HepG2 (cell line): Measurements from ENCODE around the gene GPBP1. TPM values are rescaled to one million over a fixed set of nuclear protein-coding genes. Genes with fewer than 3 reads are reported as not detected.

Experiments used
- ATAC-seq: fragments of 200-7000 bp; cut with Tn5 transposase; 3 replicates; pipeline ENCODE4 v1.9.1; 2020; ENCODE audit warnings: mild to moderate bottlenecking, moderate library complexity
- BruUV-seq: library from RNA; stranded (reverse); fragments of 400-500 nt; replicated peaks from 2 replicates; lab custom pipeline; 2021; lab: Mats Ljungman, UMichigan
- CTCF ChIA-PET: fragments of 300-600 bp; formaldehyde crosslinking; extraction: SDS; loops from one replicate; lab custom pipeline; 2021; ENCODE audit warnings: low total read pairs, inconsistent platforms, low intra/inter-chr PET ratio; lab: Yijun Ruan, JAX
- POLR2A ChIA-PET: fragments of 350-600 bp; sonication (Branson Sonifier 250); formaldehyde crosslinking; loops from one replicate; lab custom pipeline; 2020; ENCODE audit warnings: antibody characterized with exemption, inconsistent platforms; lab: Yijun Ruan, JAX
- DNase-seq: peaks from one replicate; pipeline ENCODE4 v3.0.0-alpha.2; 2015; ENCODE audit warnings: low spot score
- FAIRE-seq: peaks from 3 replicates; lab custom pipeline; 2011; peaks lifted over from hg19 to GRCh38; lab: Jason Lieb, UNC
- H2AFZ ChIP-seq: one replicate; pipeline ENCODE4 v1.6.1; 2011; ENCODE audit warnings: low read length, inconsistent platforms
- H3K27ac ChIP-seq: fragments of 300-600 bp; 3 replicates; pipeline ENCODE4 v1.8.0; 2011; ENCODE audit warnings: mixed run types, mild to moderate bottlenecking, mixed read lengths, low read length, inconsistent platforms; ENCODE audit not compliant: insufficient read depth; ENCODE audit errors: extremely low read length
- H3K27me3 ChIP-seq, 2 experiments: fragments of 200-600 bp in 1 of 2; 2 replicates in 1 of 2; 3 replicates in 1 of 2; pipeline versions ENCODE4 v1.6.0 to v1.8.0; 2011; ENCODE audit warnings: low read length in 2 of 2, mild to moderate bottlenecking in 2 of 2, moderate library complexity in 2 of 2, inconsistent platforms in 1 of 2; ENCODE audit not compliant: insufficient read depth in 2 of 2, control insufficient read depth in 1 of 2
- H3K36me3 ChIP-seq, 2 experiments: fragments of 200-600 bp in 1 of 2; replicated peaks in 1 of 2; 2 replicates in 1 of 2; 3 replicates in 1 of 2; pipeline versions ENCODE4 v1.5.1 to v1.8.0; 2011; ENCODE audit warnings: low read length in 2 of 2, inconsistent platforms in 1 of 2; ENCODE audit not compliant: insufficient read depth in 2 of 2, control insufficient read depth in 1 of 2
- H3K4me1 ChIP-seq: 2 replicates; pipeline ENCODE4 v1.5.1; 2012; ENCODE audit warnings: low read length, inconsistent platforms; ENCODE audit not compliant: insufficient read depth
- H3K4me2 ChIP-seq: 2 replicates; pipeline ENCODE4 v1.6.0; 2011; ENCODE audit warnings: low read depth, low read length, inconsistent platforms
- H3K4me3 ChIP-seq, 3 experiments: fragments of 200-600 bp in 1 of 3; sonication (generic), shearing (Covaris generic) in 1 of 3; replicated peaks in 1 of 3; 2 replicates each; pipeline ENCODE4 v1.5.1; 2011 to 2016; ENCODE audit warnings: low read length in 3 of 3, inconsistent platforms in 2 of 3, low read depth in 2 of 3, mild to moderate bottlenecking in 2 of 3, control low read depth in 1 of 3, mixed read lengths in 1 of 3; ENCODE audit not compliant: insufficient read depth in 1 of 3
- H3K79me2 ChIP-seq: one replicate; pipeline ENCODE4 v1.6.1; 2011; ENCODE audit warnings: low read length, inconsistent platforms; ENCODE audit not compliant: insufficient read depth
- H3K9ac ChIP-seq: 2 replicates; pipeline ENCODE4 v1.6.0; 2011; ENCODE audit warnings: mild to moderate bottlenecking, low read depth, low read length, inconsistent platforms; ENCODE audit not compliant: insufficient read depth
- H3K9me3 ChIP-seq: 2 replicates; pipeline ENCODE4 v1.5.1; 2012; ENCODE audit warnings: mild to moderate bottlenecking, low read length
- H4K20me1 ChIP-seq: 2 replicates; pipeline ENCODE4 v1.6.0; 2011; ENCODE audit warnings: inconsistent platforms, mild to moderate bottlenecking, low read length, moderate library complexity; ENCODE audit not compliant: insufficient read depth
- DRAP1 ChIP-seq: IDR thresholded peaks from 2 replicates; pipeline ENCODE4 v1.6.1; 2016; ENCODE audit warnings: missing genetic modification reagents, missing compliant biosample characterization
- FOXP1 ChIP-seq, 2 experiments: fragments of 450-650 bp in 1 of 2; IDR thresholded peaks; 2 replicates each; pipeline ENCODE4 v1.6.1; 2017 to 2018; ENCODE audit warnings: antibody characterized with exemption in 1 of 2
- MED1 ChIP-seq: sonication (generic); formaldehyde crosslinking; IDR thresholded peaks from 2 replicates; pipeline ENCODE4 v1.4.0; 2020; ENCODE audit warnings: missing genetic modification reagents
- NR2F6 ChIP-seq, 2 experiments: IDR thresholded peaks; 2 replicates each; pipeline ENCODE4 v1.6.1; 2016; ENCODE audit warnings: antibody characterized with exemption in 1 of 2, mild to moderate bottlenecking in 1 of 2
- RARA ChIP-seq: IDR thresholded peaks from 2 replicates; pipeline ENCODE4 v1.6.1; 2016; ENCODE audit warnings: missing genetic modification reagents, missing compliant biosample characterization
- SAP130 ChIP-seq: IDR thresholded peaks from 2 replicates; pipeline ENCODE4 v1.6.1; 2016; ENCODE audit warnings: low read depth
- ZMYM3 ChIP-seq: sonication (generic); formaldehyde crosslinking; IDR thresholded peaks from 2 replicates; pipeline ENCODE4 v1.5.1; 2020; ENCODE audit warnings: mild to moderate bottlenecking, missing genetic modification reagents
- ZNF18 ChIP-seq: sonication (generic); formaldehyde crosslinking; IDR thresholded peaks from 2 replicates; pipeline ENCODE4 v1.8.0; 2022; ENCODE audit warnings: mild to moderate bottlenecking, missing genetic modification reagents; ENCODE audit not compliant: insufficient replicate concordance
- ZNF512 ChIP-seq: sonication (generic); formaldehyde crosslinking; IDR thresholded peaks from 2 replicates; pipeline ENCODE4 v1.4.0; 2020; ENCODE audit warnings: mild to moderate bottlenecking, missing genetic modification reagents
- WGBS: methylation state at CpG from one replicate; pipeline ENCODE4 v1.1.6; 2017; ENCODE audit warnings: low lambda C conversion rate; 5-methylcytosine and 5-hydroxymethylcytosine counted together
- in situ Hi-C: cut with HindIII; loops from 2 replicates; pipeline ENCODE4 v1.10.0; 2017; ENCODE audit warnings: low pct_unique_long_range_greater_than_20kb; ENCODE audit not compliant: extremely low pct_ligation_motif_present
- intact Hi-C: fragments of 100-400 bp; cut with micrococcal nuclease; formaldehyde crosslinking; loops from one replicate; pipeline ENCODE4 v1.10.0; 2022; ENCODE audit not compliant: unreplicated experiment
- polyA plus RNA-seq, 8 experiments: library from polyadenylated mRNA; depleted of rRNA in 3 of 8; stranded (reverse) in 7 of 8; unstranded in 1 of 8; fragments of >200 nt; fragmentation: Illumina TruSeq in 4 of 8; extraction: Trizol in 4 of 8; gene quantifications; 2 replicates each; pipeline versions ENCODE4 v1.2.1 to v1.2.3, GENCODE V29; 2011 to 2016; ENCODE audit warnings: low read depth in 4 of 8, missing spikeins in 1 of 8, mixed read lengths in 1 of 8; ENCODE audit not compliant: insufficient read depth in 1 of 8
- total RNA-seq, 5 experiments: library from RNA; depleted of rRNA; stranded (reverse); fragments of >200 nt; fragmentation: Illumina TruSeq; extraction: Trizol; gene quantifications; 2 replicates each; pipeline ENCODE4 v1.2.3, GENCODE V29; 2016; ENCODE audit warnings: low read depth in 1 of 5
- TF ChIP-seq, protein P1 (sequence below): sonication (generic); formaldehyde crosslinking; conservative IDR thresholded peaks from 2 replicates; pipeline ENCODE4 v1.4.0; 2020; ENCODE audit warnings: missing genetic modification reagents
- TF ChIP-seq, protein P2 (sequence below): sonication (generic); formaldehyde crosslinking; IDR thresholded peaks from 2 replicates; pipeline ENCODE4 v1.5.1; 2020; ENCODE audit warnings: mild to moderate bottlenecking, missing genetic modification reagents, borderline replicate concordance

Gene GPBP1
- total and polyA plus RNA-seq, 2 of the 13 experiments (the other 11 are each of a cell fraction or from before 2014, with no cell fraction given): 27.1 to 72.2 TPM

DNA sequence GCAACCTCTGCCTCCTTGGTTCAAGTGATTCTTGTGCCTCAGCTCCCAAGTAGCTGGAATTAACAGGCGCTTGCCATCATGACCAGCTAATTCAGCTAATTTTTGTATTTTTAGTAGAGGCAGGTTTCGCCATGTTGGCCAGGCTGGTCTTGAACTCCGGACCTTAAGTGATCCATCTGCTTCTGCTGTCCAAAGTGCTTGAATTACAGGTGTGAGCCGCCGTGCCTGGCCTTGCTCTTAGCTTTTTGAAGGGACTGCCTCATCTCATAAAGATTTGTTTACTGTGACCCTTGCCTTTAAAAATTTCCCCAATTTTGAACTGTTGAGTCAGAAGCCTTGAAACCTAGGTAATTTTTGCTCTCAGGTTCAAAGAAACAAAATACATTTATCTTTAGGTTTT lies 17.3 kb downstream of the GPBP1 start:
- peaks cover 83% of the 10 kb centered on the region for H4K20me1 ChIP-seq
- in situ Hi-C loops: no loop called here
- BruUV-seq: no TSS peak
- ChIA-PET CTCF (interaction anchor here (0.7 kb wide), 1 partner anchor 28 kb away, joined by 3 read pairs; no protein-coding TSS in a partner anchor), POLR2A (interaction anchor here (1.7 kb wide), 1 partner anchor 12 kb away, joined by 3 read pairs; no protein-coding TSS in a partner anchor)
- no peaks in the 10 kb centered on the region for H3K9me3 ChIP-seq
- H3K4me1 ChIP-seq: peaks cover 58% of the 10 kb centered on the region
- intact Hi-C loops: no loop called here
- FAIRE-seq (no peak), DNase-seq (no peak), ATAC-seq (peak; percentile 65)
- peaks cover 0 to 9% of the 10 kb centered on the region in 2 experiments; a peak in 3 of 5 replicates for H3K36me3 ChIP-seq
- H3K4me3 ChIP-seq: no peak overlapping the region
- H3K79me2 ChIP-seq: peaks cover 100% of the 10 kb centered on the region
- WGBS: 69% methylated on average over 5 of the region's 5 CpGs
- no peak overlapping the region for H3K9ac ChIP-seq
- H2AFZ ChIP-seq: no peak overlapping the region
- H3K27ac ChIP-seq: peak overlapping the region; percentile 42
- no peaks in the 10 kb centered on the region for H3K27me3 ChIP-seq
- 0 out of 2 replicates have a peak overlapping the region, but pooled peaks have one; percentile 10 for H3K4me2 ChIP-seq
- TF ChIP-seq RARA (CRISPR knock-in tag): peak; percentile 33; the same call in 1 of the 2 replicates
- TF ChIP-seq SAP130 (CRISPR knock-in tag): peak; percentile 33
- TF ChIP-seq ZMYM3 (CRISPR knock-in tag): 0 out of 2 replicates have a peak, but pooled peaks have one; percentile 32
- TF ChIP-seq, protein P1, sequence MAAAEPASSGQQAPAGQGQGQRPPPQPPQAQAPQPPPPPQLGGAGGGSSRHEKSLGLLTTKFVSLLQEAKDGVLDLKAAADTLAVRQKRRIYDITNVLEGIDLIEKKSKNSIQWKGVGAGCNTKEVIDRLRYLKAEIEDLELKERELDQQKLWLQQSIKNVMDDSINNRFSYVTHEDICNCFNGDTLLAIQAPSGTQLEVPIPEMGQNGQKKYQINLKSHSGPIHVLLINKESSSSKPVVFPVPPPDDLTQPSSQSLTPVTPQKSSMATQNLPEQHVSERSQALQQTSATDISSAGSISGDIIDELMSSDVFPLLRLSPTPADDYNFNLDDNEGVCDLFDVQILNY (CRISPR knock-in tag): no peak
- TF ChIP-seq FOXP1 (IDR thresholded peaks at IDR 0.05): no peak
- TF ChIP-seq FOXP1 (CRISPR knock-in tag; IDR thresholded peaks at IDR 0.05): 0 out of 2 replicates have a peak, but pooled peaks have one; percentile 13
- TF ChIP-seq, protein P2, sequence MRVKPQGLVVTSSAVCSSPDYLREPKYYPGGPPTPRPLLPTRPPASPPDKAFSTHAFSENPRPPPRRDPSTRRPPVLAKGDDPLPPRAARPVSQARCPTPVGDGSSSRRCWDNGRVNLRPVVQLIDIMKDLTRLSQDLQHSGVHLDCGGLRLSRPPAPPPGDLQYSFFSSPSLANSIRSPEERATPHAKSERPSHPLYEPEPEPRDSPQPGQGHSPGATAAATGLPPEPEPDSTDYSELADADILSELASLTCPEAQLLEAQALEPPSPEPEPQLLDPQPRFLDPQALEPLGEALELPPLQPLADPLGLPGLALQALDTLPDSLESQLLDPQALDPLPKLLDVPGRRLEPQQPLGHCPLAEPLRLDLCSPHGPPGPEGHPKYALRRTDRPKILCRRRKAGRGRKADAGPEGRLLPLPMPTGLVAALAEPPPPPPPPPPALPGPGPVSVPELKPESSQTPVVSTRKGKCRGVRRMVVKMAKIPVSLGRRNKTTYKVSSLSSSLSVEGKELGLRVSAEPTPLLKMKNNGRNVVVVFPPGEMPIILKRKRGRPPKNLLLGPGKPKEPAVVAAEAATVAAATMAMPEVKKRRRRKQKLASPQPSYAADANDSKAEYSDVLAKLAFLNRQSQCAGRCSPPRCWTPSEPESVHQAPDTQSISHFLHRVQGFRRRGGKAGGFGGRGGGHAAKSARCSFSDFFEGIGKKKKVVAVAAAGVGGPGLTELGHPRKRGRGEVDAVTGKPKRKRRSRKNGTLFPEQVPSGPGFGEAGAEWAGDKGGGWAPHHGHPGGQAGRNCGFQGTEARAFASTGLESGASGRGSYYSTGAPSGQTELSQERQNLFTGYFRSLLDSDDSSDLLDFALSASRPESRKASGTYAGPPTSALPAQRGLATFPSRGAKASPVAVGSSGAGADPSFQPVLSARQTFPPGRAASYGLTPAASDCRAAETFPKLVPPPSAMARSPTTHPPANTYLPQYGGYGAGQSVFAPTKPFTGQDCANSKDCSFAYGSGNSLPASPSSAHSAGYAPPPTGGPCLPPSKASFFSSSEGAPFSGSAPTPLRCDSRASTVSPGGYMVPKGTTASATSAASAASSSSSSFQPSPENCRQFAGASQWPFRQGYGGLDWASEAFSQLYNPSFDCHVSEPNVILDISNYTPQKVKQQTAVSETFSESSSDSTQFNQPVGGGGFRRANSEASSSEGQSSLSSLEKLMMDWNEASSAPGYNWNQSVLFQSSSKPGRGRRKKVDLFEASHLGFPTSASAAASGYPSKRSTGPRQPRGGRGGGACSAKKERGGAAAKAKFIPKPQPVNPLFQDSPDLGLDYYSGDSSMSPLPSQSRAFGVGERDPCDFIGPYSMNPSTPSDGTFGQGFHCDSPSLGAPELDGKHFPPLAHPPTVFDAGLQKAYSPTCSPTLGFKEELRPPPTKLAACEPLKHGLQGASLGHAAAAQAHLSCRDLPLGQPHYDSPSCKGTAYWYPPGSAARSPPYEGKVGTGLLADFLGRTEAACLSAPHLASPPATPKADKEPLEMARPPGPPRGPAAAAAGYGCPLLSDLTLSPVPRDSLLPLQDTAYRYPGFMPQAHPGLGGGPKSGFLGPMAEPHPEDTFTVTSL (CRISPR knock-in tag): peak; percentile 33; the same call in 1 of the 2 replicates
- no peak for TF ChIP-seq ZNF512
- TF ChIP-seq NR2F6 (IDR thresholded peaks at IDR 0.05): 0 out of 2 replicates have a peak, but pooled peaks have one; percentile 29
- no peak for TF ChIP-seq NR2F6 (CRISPR knock-in tag; IDR thresholded peaks at IDR 0.05)
- TF ChIP-seq ZNF18 (CRISPR knock-in tag): peak; percentile 35
- no peak for TF ChIP-seq DRAP1 (CRISPR knock-in tag)
- TF ChIP-seq MED1 (CRISPR knock-in tag): 0 out of 2 replicates have a peak, but pooled peaks have one; percentile 14
